EL (cell line): ENCODE data around the gene APBA2.
A peak's percentile ranks its signal among the peaks of the same experiment; 100 is the strongest.

Experiments
- DNase-seq: peaks from one replicate; pipeline ENCODE4 v3.0.0-alpha.2; 2016

The APBA2 gene

GRCh38 chr15:28987337-28987736, 101.6 kb downstream of the APBA2 start:
- no peak for DNase-seq

- DNase-seq = peak; percentile 12
These were observed 103.6 kb downstream of the APBA2 start for GRCh38 chr15:28989239-28989830.

GRCh38 chr15:28989896-28990295, 104.1 kb downstream of the APBA2 start:
- no peak for DNase-seq

- DNase-seq = no peak
These were observed 104.6 kb downstream of the APBA2 start for GRCh38 chr15:28990390-28990789.

- no peak for DNase-seq
These were observed 105.7 kb downstream of the APBA2 start for GRCh38 chr15:28991236-28992171.

GRCh38 chr15:28992336-28992864, 106.6 kb downstream of the APBA2 start:
- no peak for DNase-seq

- DNase-seq = peak; percentile 69
These were observed 107.4 kb downstream of the APBA2 start for GRCh38 chr15:28993051-28993719.

GRCh38 chr15:28993720-28994053, 107.9 kb downstream of the APBA2 start:
- DNase-seq = no peak

GRCh38 chr15:28994142-28994830, 108.5 kb downstream of the APBA2 start:
- no peak for DNase-seq

GRCh38 chr15:28994831-28995596, 109.2 kb downstream of the APBA2 start:
- no peak for DNase-seq

- no peak for DNase-seq
These were observed 109.9 kb downstream of the APBA2 start for GRCh38 chr15:28995705-28996104.

GRCh38 chr15:28996289-28996688, 110.5 kb downstream of the APBA2 start:
- DNase-seq = no peak

- DNase-seq = no peak
These were observed 111.2 kb downstream of the APBA2 start for GRCh38 chr15:28996953-28997352.

- no peak for DNase-seq
These were observed 112.0 kb downstream of the APBA2 start for GRCh38 chr15:28997791-28998190.

GRCh38 chr15:28998511-28998910, 112.7 kb downstream of the APBA2 start:
- no peak for DNase-seq

- peak; percentile 18 for DNase-seq
These were observed 117.5 kb downstream of the APBA2 start for GRCh38 chr15:29003191-29003839.

- no peak for DNase-seq
These were observed 118.1 kb downstream of the APBA2 start for GRCh38 chr15:29003840-29004233.

- DNase-seq = no peak
These were observed 120.2 kb downstream of the APBA2 start for GRCh38 chr15:29005931-29006330.

GRCh38 chr15:29008846-29009245, 123.1 kb downstream of the APBA2 start:
- peak; percentile 12 for DNase-seq

- no peak for DNase-seq
These were observed 126.3 kb downstream of the APBA2 start for GRCh38 chr15:29012097-29012496.

GRCh38 chr15:29014493-29014892, 128.7 kb downstream of the APBA2 start:
- no peak for DNase-seq

- no peak for DNase-seq
These were observed 130.7 kb downstream of the APBA2 start for GRCh38 chr15:29016518-29016917.
